Neutrophil (primary cell): Measurements from ENCODE around the gene MRPL14.

ENCODE experiments used
- H3K27ac ChIP-seq: fragments of 200-600 bp; sonication (generic); 2 replicates; pipeline ENCODE4 v1.5.1; 2016; ENCODE audit warnings: mild to moderate bottlenecking, moderate library complexity
- H3K27me3 ChIP-seq: fragments of 200-600 bp; sonication (generic); 2 replicates; pipeline ENCODE4 v1.6.0; 2016; ENCODE audit warnings: mild to moderate bottlenecking
- H3K36me3 ChIP-seq: fragments of 200-600 bp; sonication (generic); 2 replicates; pipeline ENCODE4 v1.5.1; 2017
- H3K4me1 ChIP-seq, 2 experiments: fragments of 200-600 bp in 1 of 2; sonication (generic) in 1 of 2; 1 replicate in 1 of 2; 2 replicates in 1 of 2; pipeline versions ENCODE4 v1.5.1 to v1.6.1; 2013 to 2016; ENCODE audit warnings: low read depth in 1 of 2, low read length in 1 of 2, mild to moderate bottlenecking in 1 of 2, moderate library complexity in 1 of 2; ENCODE audit not compliant: control insufficient read depth in 1 of 2, insufficient read depth in 1 of 2
- H3K4me3 ChIP-seq, 2 experiments: fragments of 200-600 bp in 1 of 2; sonication (generic) in 1 of 2; 1 replicate in 1 of 2; 2 replicates in 1 of 2; pipeline ENCODE4 v1.5.1; 2013 to 2016; ENCODE audit warnings: low read depth in 1 of 2, low read length in 1 of 2, mild to moderate bottlenecking in 1 of 2, moderate library complexity in 1 of 2
- H3K9me3 ChIP-seq: fragments of 200-600 bp; sonication (generic); 2 replicates; pipeline ENCODE4 v1.5.1; 2016
- CTCF ChIP-seq: fragments of 200-600 bp; sonication (generic); IDR thresholded peaks from 2 replicates; pipeline ENCODE4 v1.5.1; 2016; ENCODE audit warnings: antibody characterized with exemption

The MRPL14 gene

DNA sequence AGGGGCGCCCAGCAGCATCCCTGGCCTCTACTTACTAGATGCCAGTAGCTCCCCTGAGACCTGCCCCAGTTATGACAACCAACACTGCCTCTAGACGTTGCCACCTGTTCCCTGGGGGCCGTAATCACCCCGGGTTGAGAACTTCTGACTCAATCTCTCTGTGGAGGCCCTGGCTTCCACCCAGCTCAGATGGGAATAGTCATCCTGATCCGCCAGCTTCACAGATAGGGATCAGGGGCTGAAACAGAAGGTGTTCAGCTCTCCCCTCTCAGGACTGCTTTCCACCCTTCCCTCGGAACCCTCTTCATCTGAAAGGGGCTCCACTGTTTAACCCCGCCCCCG lies 34.7 kb upstream of the MRPL14 start:
- Histone ChIP-seq H3K27me3 (peaks cover 7% of the 10 kb centered on the region), H3K27ac (no peak overlapping the region), H3K4me3 (no peak overlapping the region), H3K9me3 (no peaks in the 10 kb centered on the region), H3K36me3 (no peaks in the 10 kb centered on the region), H3K4me1 (no peaks in the 10 kb centered on the region)
- TF ChIP-seq CTCF: no peak

DNA sequence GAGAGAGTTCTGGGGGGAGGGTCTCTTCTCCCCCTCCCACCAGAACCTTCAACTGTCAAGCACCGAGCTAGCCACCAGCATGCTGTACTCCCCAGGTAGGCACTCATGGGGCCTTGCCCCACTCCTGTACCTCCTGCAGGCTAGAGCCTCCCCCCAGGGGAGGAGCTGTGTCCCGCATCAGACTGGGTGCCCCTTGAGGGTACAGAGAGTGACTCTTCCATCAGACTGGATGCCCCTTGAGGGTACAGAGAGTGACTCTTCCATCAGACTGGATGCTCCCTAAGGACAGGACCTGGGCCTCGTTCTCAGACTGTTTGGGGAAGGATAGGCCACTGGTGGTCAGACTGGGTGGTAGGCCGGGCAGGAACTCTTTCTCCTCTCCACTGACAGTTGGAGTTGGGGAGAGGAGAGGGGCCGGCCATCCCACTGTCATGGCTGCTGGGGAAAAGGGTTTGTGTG lies 31.5 kb upstream of the MRPL14 start, which contains the start of gene CAPN11:
TSS of gene CAPN11 (plus strand) at position 51 of the 459 bp plus-strand sequence. CDS start at position 80, 29 bp downstream.
- H3K27ac ChIP-seq: no peak within 1 kb of the TSS
- H3K9me3 ChIP-seq: no peaks in the 10 kb centered on the region
- H3K36me3 ChIP-seq: peaks cover 13% of the 10 kb centered on the region
- no peaks in the 10 kb centered on the region for H3K27me3 ChIP-seq
- H3K4me1 ChIP-seq: no peaks in the 10 kb centered on the region
- no peak within 1 kb of the TSS for H3K4me3 ChIP-seq
- TF ChIP-seq CTCF: no peak

GRCh38 chr6:44157152-44157521 lies 29.9 kb upstream of the MRPL14 start:
- H3K4me1 ChIP-seq: no peaks in the 10 kb centered on the region
- H3K27ac ChIP-seq: no peak overlapping the region
- TF ChIP-seq CTCF: no peak
- no peak overlapping the region for H3K4me3 ChIP-seq
- peaks cover 20% of the 10 kb centered on the region for H3K36me3 ChIP-seq
- no peaks in the 10 kb centered on the region for H3K27me3 ChIP-seq
- no peaks in the 10 kb centered on the region for H3K9me3 ChIP-seq

DNA sequence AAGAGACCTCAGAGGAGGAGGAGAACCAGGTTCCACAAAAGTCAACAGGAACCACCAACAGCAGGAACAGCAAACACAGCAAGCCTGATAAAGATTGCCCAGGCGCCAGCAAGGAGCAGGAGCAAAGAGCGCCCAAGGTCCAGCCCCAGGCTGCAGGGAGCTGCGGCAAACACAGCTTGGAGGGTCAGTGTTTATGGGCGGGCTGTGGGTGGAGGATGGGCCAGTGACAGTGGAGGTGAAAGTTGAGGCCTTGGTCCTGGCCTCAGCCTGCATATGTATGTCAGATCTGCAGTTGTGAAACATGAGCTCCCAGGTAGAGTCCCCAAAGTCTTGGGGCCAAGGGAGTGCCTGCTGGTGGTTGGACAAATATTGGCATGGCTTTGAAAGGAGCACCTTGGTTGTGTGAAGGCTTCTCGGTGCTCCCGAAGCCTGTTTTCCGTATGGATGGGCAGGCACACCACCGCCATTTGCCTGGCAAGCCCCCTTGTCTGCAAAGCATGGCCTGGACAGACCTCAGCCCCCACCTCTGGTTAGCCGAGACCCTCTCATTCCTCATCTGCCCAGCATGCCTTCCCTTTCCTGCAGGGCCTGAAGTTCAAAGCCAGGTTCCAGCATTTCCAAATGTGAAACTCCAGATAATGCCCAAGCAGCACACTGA lies 29.4 kb upstream of the MRPL14 start:
- peaks cover 0 to 3% of the 10 kb centered on the region in 2 experiments for H3K4me1 ChIP-seq
- H3K27ac ChIP-seq: no peak overlapping the region
- TF ChIP-seq CTCF: no peak
- no peak overlapping the region for H3K4me3 ChIP-seq
- peaks cover 20% of the 10 kb centered on the region for H3K36me3 ChIP-seq
- H3K9me3 ChIP-seq: no peaks in the 10 kb centered on the region
- H3K27me3 ChIP-seq: no peaks in the 10 kb centered on the region

DNA sequence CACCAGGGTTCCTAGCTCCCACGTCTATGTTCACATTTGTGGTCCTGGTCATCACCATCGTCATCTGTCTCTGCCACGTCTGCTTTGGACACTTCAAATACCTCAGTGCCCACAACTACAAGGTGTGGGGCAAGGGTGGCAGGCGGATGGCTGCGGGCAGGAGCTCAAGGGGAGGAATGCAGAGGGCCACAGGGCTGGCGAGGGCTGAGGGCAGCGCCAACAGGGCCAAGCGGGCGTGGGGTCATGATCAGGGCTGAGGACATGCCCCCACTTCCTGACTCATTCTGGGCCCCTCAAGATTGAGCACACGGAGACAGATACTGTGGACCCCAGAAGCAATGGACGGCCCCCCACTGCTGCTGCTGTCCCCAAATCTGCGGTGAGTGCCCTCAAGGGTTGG lies 26.8 kb upstream of the MRPL14 start:
- H3K27me3 ChIP-seq: peaks cover 5% of the 10 kb centered on the region
- TF ChIP-seq CTCF: no peak
- no peak overlapping the region for H3K4me3 ChIP-seq
- peaks cover 36% of the 10 kb centered on the region for H3K36me3 ChIP-seq
- no peaks in the 10 kb centered on the region for H3K9me3 ChIP-seq
- peaks cover 0 to 4% of the 10 kb centered on the region in 2 experiments for H3K4me1 ChIP-seq
- no peak overlapping the region for H3K27ac ChIP-seq
